Colonic mucosa (tissue), 4 donors: Measurements from ENCODE around the gene OR7D2. TPM values are rescaled to one million over a fixed set of nuclear protein-coding genes. Genes with fewer than 3 reads are reported as not detected.
A peak's percentile ranks its signal among the peaks of the same experiment; 100 is the strongest.

Source experiments
- DNase-seq: peaks from one replicate; pipeline ENCODE4 v3.0.0-alpha.2; 2020
- H3K27ac ChIP-seq: fragments of 200-600 bp; one replicate; pipeline ENCODE4 v1.8.0; 2021
- H3K27me3 ChIP-seq: fragments of 200-600 bp; one replicate; pipeline ENCODE4 v1.8.0; 2021
- H3K36me3 ChIP-seq: fragments of 200-600 bp; one replicate; pipeline ENCODE4 v1.8.0; 2021
- H3K4me1 ChIP-seq: fragments of 200-600 bp; one replicate; pipeline ENCODE4 v1.8.0; 2021; ENCODE audit warnings: mild to moderate bottlenecking
- H3K4me3 ChIP-seq: fragments of 200-600 bp; one replicate; pipeline ENCODE4 v1.8.0; 2021
- H3K9ac ChIP-seq, 2 donors: one replicate each; pipeline ENCODE4 v1.7.0; 2013; ENCODE audit warnings: control low read depth in 2 of 2, low read depth in 2 of 2, low read length in 2 of 2
- H3K9me3 ChIP-seq: fragments of 200-600 bp; one replicate; pipeline ENCODE4 v1.8.0; 2021
- CTCF ChIP-seq: fragments of 200-600 bp; IDR thresholded peaks from one replicate; pipeline ENCODE4 v1.8.0; 2022; ENCODE audit warnings: antibody characterized with exemption, mild to moderate bottlenecking
- intact Hi-C: fragments of 100-400 bp; cut with DNase I; formaldehyde crosslinking; loops from one replicate; pipeline ENCODE4 v1.14.1; 2022
- total RNA-seq, 2 donors: library from RNA; stranded (reverse); fragmentation: NEBNext Ultra II Directional in 1 of 2; extraction: Animal tissue kit (Norgen Biotek cat#: 25700) in 1 of 2; gene quantifications; one replicate each; pipeline ENCODE4 v1.2.1, GENCODE V29; 2021
- donor health status: healthy.
- donor health status: DM: no; HTN: no; CAD: no.
- donor health status: DM: no; HTN: no; CAD: no.

Gene OR7D2
- total RNA-seq, 2 donors from 2014 or later, result 0.07 to 0.08 TPM

GRCh38 chr19:9205501-9206113 lies 26.8 kb downstream of the OR7D2 start:
- intact Hi-C loops, result loop anchor here (5.0 kb wide), 1 partner anchor 592 kb away; no protein-coding TSS in a partner anchor
- TF ChIP-seq CTCF, result peak; percentile 84
- Histone ChIP-seq H3K9ac (no peak overlapping the region), H3K27ac (no peak overlapping the region), H3K27me3 (no peaks in the 10 kb centered on the region), H3K4me1 (no peaks in the 10 kb centered on the region), H3K9me3 (no peaks in the 10 kb centered on the region), H3K4me3 (no peak overlapping the region), H3K36me3 (no peaks in the 10 kb centered on the region)
- peak; percentile 52 for DNase-seq

DNA sequence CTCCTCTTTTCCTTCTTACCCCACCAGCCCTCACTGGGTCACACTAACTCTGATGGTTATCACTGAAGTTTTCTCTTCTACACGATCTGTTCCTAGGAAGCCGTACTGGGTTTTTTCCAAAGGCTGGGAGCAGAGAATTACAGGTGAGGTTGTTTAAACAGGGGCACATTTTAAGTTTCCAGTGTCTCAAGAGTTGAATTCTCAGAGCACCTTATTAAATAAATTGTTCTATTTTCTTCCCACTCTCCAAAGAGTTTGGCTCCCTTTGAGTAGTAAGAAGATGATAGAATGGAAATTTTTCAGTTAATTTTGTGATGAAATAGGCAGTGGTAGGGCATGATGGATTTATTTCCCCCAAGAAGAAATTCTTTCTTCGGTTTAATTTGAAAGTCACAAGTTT lies 40.7 kb downstream of the OR7D2 start, which contains the start of gene OR7D4:
TSS of gene OR7D4 (minus strand) at position 101 of the 400 bp plus-strand sequence. CDS start 4,752 bp downstream, outside the sequence.
- no peak for TF ChIP-seq CTCF
- H3K4me3 ChIP-seq, result no peak within 1 kb of the TSS
- H3K27me3 ChIP-seq, result no peaks in the 10 kb centered on the region
- no peaks in the 10 kb centered on the region for H3K4me1 ChIP-seq
- no peaks in the 10 kb centered on the region for H3K36me3 ChIP-seq
- no peak within 1 kb of the TSS for H3K9ac ChIP-seq
- H3K9me3 ChIP-seq, result no peaks in the 10 kb centered on the region
- no peak within 1 kb of the TSS for H3K27ac ChIP-seq
- DNase-seq, result no peak
- intact Hi-C loops, result no loop called here

Other genes starting within 250 kb of the OR7D2 start
- under 1 TPM in 1 of 2 donors, not detected in 1; 0.02 TPM for gene MUC16, start 168.6 kb upstream of the OR7D2 start, total RNA-seq
- not detected for gene OR1M1, start 91.9 kb upstream of the OR7D2 start, total RNA-seq
- not detected for gene OR7G2, start 71.5 kb upstream of the OR7D2 start, total RNA-seq
- gene OR7G1, start 63.2 kb upstream of the OR7D2 start, total RNA-seq, result not detected
- not detected for gene OR7G3, start 52.0 kb upstream of the OR7D2 start, total RNA-seq
- 10 to 100 TPM; 25.5 to 28.5 TPM for gene ZNF317, start 38.6 kb upstream of the OR7D2 start, total RNA-seq
- gene OR7D4, start 40.6 kb downstream of the OR7D2 start, total RNA-seq, result not detected
- gene OR7E24, start 72.0 kb downstream of the OR7D2 start, total RNA-seq, result not detected
- gene ZNF699, start 130.9 kb downstream of the OR7D2 start, total RNA-seq, result 1 to 10 TPM; 3.1 to 4.1 TPM
- 1 to 10 TPM; 7.7 to 7.8 TPM for gene ZNF559, start 145.2 kb downstream of the OR7D2 start, total RNA-seq
- gene ZNF177, start 184.0 kb downstream of the OR7D2 start, total RNA-seq, result 1 to 10 TPM in 1 of 2 donors, under 1 TPM in 1; 0.88 to 1.2 TPM